ENCODE results near the gene RFX2.
A peak's percentile ranks its signal among the peaks of the same experiment; 100 is the strongest.
"Not testable (repeated sequence)": the region's sequence is repeated elsewhere in the genome, so short reads cannot be mapped to it uniquely, and the experiment has no call there.

Gene RFX2

DNA sequence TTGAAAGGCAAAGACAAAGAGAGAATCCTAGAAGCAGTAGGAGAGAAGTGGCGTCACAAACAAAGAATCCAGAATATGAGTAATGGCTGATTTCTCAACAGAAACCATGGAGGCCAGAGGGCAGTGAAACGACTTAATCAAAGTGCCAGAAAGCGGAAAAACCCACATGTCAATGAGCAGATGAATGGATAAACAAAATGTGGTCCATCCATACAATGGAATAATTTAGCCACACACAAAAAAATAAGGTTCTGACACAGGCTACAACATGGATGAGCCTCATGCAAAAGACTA is 80.1 kb downstream of the RFX2 start:
- TF ChIP-seq, protein P1, sequence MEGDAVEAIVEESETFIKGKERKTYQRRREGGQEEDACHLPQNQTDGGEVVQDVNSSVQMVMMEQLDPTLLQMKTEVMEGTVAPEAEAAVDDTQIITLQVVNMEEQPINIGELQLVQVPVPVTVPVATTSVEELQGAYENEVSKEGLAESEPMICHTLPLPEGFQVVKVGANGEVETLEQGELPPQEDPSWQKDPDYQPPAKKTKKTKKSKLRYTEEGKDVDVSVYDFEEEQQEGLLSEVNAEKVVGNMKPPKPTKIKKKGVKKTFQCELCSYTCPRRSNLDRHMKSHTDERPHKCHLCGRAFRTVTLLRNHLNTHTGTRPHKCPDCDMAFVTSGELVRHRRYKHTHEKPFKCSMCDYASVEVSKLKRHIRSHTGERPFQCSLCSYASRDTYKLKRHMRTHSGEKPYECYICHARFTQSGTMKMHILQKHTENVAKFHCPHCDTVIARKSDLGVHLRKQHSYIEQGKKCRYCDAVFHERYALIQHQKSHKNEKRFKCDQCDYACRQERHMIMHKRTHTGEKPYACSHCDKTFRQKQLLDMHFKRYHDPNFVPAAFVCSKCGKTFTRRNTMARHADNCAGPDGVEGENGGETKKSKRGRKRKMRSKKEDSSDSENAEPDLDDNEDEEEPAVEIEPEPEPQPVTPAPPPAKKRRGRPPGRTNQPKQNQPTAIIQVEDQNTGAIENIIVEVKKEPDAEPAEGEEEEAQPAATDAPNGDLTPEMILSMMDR (IDR thresholded peaks at IDR 0.05; ENCODE audit: low read depth, low read length, missing control alignments): no peak
- in situ Hi-C loops (cut with HindIII; ENCODE audit: low sequenced_read_pairs): no loop called here
- peak; percentile 51 for DNase-seq (ENCODE audit: low read depth)
- no peak overlapping the region for H3K4me3 ChIP-seq (ENCODE audit: low read depth, low read length)

DNA sequence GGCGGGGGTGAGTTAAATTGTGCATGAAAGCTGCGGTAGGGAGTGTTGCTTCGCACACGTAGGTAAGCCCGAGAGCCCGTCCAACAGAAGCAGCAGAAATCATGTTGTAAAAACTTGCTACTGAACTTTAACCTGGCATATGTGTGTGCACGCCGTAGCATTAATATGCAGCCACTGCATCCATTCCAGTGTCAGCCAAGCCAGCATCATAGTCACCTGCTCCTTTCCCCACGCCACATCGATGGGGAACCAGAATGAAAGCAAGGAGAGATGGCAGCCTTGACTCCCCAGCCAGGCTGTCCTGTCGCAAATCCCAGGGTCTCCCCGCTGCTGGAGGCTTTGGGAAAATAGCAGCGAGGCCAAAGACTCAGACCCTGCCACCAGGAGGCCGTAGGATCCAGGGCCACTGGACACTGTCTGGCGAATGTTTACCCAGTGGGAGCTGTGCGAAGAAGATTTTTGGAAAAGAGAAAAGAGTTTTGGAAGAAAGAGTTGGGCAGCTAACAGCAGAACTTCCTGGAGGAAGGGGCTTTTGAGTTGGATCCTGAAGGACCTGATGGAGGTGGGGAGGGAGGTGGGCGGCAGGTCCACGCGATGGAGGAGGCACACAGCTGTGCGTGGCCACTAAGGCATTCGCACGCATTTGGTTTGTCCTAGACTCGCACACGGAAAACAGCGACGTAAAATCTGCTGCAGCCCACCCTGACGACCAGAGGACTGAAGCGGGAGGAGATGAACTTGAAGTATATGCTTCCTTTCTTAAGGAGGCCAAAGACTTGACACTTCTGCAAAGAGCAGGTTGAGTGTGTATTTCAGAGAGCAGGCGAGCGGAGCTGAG is 83.7 kb downstream of the RFX2 start:
- TF ChIP-seq, protein P1 (IDR thresholded peaks at IDR 0.05; ENCODE audit: low read depth, low read length, missing control alignments): no peak
- no peak overlapping the region for H3K4me3 ChIP-seq (ENCODE audit: low read depth, low read length)
- in situ Hi-C loops (cut with HindIII; ENCODE audit: low sequenced_read_pairs): no loop called here
- DNase-seq (ENCODE audit: low read depth): no peak

DNA sequence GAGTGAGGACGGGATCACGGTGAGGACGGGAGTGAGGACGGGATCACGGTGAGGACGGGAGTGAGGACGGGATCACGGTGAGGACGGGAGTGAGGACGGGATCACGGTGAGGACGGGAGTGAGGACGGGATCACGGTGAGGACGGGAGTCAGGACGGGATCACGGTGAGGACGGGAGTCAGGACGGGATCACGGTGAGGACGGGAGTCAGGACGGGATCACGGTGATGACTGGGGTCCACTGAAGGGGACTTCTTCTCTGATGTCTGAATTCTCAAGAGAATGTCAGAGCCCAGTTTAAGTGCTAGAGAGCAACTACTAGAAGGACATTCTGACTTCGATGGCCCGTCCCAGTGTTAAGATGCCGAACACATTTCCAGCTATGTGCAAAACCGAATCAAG is 85.5 kb downstream of the RFX2 start:
- in situ Hi-C loops (cut with HindIII; ENCODE audit: low sequenced_read_pairs); DNase-seq (ENCODE audit: low read depth); H3K4me3 ChIP-seq (ENCODE audit: low read depth, low read length): not testable (repeated sequence)

GRCh38 chr19:6023936-6024335 is 86.4 kb downstream of the RFX2 start:
- no peak for DNase-seq (ENCODE audit: low read depth)
- TF ChIP-seq, protein P1 (IDR thresholded peaks at IDR 0.05; ENCODE audit: low read depth, low read length, missing control alignments): no peak
- H3K4me3 ChIP-seq (ENCODE audit: low read depth, low read length): no peak overlapping the region
- in situ Hi-C loops (cut with HindIII; ENCODE audit: low sequenced_read_pairs): no loop called here

DNA sequence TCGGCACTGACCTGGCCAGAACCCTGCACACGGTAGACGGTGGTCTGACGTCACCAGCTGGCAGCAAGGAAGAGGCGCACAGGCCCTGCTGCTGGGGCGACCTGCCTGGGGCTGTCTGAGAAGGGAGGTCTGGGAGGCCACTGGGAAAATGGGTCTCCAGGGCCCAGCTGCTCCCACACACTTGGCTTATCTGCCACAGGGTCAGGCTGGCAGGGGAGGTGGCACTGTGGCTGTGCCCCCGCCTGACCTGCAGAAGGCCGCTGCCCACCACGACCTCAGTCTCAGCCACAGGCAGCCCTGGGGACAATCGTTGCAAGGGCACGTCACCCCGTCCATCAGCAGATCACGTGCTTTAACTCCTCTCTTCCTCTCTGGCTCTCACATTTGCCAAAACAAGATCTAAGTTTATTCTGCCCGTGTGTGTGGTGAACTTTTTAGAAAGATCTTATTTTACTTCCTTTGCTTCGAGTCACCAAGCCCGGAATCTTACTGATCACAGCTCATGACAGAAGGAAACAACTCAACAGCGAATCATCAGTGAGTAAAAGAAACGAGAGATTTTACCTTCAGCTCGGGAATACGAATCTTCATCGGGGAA is 87.1 kb downstream of the RFX2 start:
- no peak overlapping the region for H3K4me3 ChIP-seq (ENCODE audit: low read depth, low read length)
- in situ Hi-C loops (cut with HindIII; ENCODE audit: low sequenced_read_pairs): no loop called here
- no peak for DNase-seq (ENCODE audit: low read depth)
- TF ChIP-seq, protein P1 (IDR thresholded peaks at IDR 0.05; ENCODE audit: low read depth, low read length, missing control alignments): no peak

DNA sequence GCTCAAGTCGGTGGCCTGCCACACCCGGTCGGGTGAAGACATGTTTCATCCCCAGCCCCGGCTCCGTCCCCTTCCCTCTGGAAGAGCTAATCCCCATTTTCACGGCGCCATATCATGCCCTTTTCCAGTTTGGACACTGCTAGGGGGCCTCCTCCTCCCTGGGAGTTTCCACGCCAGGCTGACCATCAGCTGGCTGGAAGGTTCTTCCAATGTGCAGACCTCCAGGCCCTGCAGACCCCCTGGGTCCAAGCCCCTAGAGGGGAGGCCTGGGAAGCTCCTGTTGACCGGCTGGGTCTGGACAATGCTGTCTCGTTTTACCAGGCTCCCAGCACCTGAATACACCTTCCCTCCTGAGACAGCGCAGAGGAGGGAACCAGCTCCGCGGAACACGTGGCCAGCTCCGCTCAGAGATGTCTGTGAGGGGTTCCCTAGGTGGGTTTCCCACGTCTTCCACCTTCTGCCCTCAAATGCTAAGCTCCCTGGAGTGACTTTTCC is 87.7 kb downstream of the RFX2 start:
- no peak for DNase-seq (ENCODE audit: low read depth)
- TF ChIP-seq, protein P1 (IDR thresholded peaks at IDR 0.05; ENCODE audit: low read depth, low read length, missing control alignments): no peak
- in situ Hi-C loops (cut with HindIII; ENCODE audit: low sequenced_read_pairs): no loop called here
- H3K4me3 ChIP-seq (ENCODE audit: low read depth, low read length): no peak overlapping the region

GRCh38 chr19:6021878-6022569 is 88.3 kb downstream of the RFX2 start:
- TF ChIP-seq, protein P1 (IDR thresholded peaks at IDR 0.05; ENCODE audit: low read depth, low read length, missing control alignments): peak; percentile 58
- in situ Hi-C loops (cut with HindIII; ENCODE audit: low sequenced_read_pairs): no loop called here
- DNase-seq (ENCODE audit: low read depth): peak; percentile 46
- no peak overlapping the region for H3K4me3 ChIP-seq (ENCODE audit: low read depth, low read length)
